GM12875 (cell line): Measurements from ENCODE around the gene PTGFRN.

Source experiments
- H3K4me3 ChIP-seq: one replicate; pipeline ENCODE4 v1.5.1; 2011; ENCODE audit warnings: low read depth, low read length, control low read depth
- TF ChIP-seq, protein P1 (sequence below): IDR thresholded peaks from 2 replicates; pipeline ENCODE4 v1.5.1; 2011; ENCODE audit warnings: low read depth, mild to moderate bottlenecking, control low read depth, inconsistent platforms, low read length, moderate library complexity, borderline replicate concordance; ENCODE audit not compliant: insufficient read depth

The PTGFRN gene

DNA sequence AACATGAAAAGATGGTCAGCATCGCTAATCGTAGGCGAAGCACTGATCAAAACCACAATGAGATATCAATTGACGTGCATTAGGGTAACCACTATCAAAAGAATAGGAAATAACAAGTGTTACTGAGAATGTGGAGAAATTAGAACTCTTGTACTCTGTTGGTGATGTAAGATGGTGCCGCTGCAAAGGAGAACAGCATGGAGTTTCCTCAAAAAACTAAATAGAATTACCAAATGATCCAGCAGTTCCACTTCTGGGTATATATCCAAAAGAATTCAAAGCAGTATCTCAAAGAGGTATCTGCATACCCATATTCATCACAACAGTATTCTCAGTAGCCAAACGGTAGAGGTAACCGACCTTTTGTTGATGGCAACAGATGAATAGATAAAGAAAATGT, 83.6 kb downstream of the PTGFRN start:
- no peak overlapping the region for H3K4me3 ChIP-seq
- TF ChIP-seq, protein P1, sequence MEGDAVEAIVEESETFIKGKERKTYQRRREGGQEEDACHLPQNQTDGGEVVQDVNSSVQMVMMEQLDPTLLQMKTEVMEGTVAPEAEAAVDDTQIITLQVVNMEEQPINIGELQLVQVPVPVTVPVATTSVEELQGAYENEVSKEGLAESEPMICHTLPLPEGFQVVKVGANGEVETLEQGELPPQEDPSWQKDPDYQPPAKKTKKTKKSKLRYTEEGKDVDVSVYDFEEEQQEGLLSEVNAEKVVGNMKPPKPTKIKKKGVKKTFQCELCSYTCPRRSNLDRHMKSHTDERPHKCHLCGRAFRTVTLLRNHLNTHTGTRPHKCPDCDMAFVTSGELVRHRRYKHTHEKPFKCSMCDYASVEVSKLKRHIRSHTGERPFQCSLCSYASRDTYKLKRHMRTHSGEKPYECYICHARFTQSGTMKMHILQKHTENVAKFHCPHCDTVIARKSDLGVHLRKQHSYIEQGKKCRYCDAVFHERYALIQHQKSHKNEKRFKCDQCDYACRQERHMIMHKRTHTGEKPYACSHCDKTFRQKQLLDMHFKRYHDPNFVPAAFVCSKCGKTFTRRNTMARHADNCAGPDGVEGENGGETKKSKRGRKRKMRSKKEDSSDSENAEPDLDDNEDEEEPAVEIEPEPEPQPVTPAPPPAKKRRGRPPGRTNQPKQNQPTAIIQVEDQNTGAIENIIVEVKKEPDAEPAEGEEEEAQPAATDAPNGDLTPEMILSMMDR: no peak

- no peak overlapping the region for H3K4me3 ChIP-seq
- TF ChIP-seq, protein P1: no peak
Measured at GRCh38 chr1:116994411-116994810, 84.7 kb downstream of the PTGFRN start.

DNA sequence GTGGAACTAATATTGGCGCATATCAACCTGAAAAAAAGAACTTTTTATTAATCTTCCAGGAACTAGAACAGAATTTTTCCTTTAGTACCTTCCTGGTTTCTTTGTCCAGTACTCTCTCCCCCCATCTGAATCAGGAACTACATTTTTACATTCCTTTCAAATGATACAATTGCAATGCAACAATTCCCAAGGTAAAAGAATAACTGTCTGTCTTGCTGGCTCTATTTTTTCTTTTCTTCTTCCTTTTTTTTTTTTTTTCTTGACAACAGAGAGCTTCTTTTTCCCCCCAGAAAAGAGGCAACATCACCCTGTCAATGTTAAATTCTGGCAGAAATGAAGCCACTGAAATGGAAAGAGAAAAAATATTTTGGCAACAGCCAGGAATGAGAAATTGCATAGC, 87.3 kb downstream of the PTGFRN start:
- H3K4me3 ChIP-seq: no peak overlapping the region
- TF ChIP-seq, protein P1: no peak

GRCh38 chr1:116997636-116998035, 87.9 kb downstream of the PTGFRN start:
- no peak overlapping the region for H3K4me3 ChIP-seq
- TF ChIP-seq, protein P1: no peak

- TF ChIP-seq, protein P1: no peak
- no peak overlapping the region for H3K4me3 ChIP-seq
Measured at GRCh38 chr1:116999596-116999995, 89.9 kb downstream of the PTGFRN start.

DNA sequence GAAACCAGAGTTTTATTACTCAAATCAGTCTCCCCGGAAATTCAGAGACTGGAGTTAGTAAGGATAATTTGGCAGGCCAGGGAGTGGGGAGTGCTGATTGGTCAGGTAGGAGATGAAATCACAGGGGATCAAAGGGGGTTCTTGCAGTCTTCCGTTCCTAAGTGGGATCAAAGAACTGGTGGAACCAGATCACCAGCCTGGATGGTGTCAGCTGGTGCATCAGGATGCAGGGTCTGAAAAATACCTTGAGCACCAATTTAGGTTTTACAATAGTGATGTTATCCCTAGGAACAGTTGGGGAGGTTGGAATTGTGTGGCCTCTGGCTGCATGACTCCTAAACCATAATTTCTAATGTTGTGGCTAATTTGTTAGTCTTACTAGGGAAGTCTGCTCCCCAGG, 90.4 kb downstream of the PTGFRN start:
- TF ChIP-seq, protein P1: no peak
- no peak overlapping the region for H3K4me3 ChIP-seq

DNA sequence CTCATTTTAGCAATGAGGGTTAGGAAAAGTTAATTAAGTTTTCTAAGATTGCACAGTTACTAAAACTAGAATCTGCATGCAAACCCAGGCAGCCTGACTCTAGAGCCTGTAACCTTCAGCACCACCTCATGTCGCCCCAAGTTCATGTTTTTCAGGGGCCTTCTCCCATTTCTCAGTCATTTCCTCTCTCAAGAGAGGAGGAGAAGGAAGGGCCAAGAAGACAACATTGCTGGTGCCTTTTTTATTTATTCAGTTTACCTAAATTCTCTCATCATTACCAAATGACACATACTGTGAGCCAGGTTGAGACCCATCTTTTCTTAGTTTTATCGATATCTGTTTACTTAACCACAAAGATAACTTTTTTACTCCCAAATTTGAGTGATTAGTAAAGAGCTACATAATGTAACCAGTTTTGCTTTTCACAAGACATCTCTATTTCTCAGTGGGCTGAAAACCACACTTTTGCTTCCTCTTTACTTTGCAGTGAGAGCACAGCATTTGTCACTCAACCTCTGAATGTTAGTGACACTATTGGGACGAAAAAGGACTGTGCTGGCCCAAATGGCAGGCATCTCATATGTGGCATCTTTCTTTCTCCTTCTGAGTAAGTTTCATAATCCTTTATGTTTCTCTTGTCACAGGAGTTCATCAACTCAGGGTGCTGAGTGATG, 91.7 kb downstream of the PTGFRN start, which contains the start of gene CD101:
Gene CD101 (plus strand): TSS at position 507 of the 674 bp plus-strand sequence. CDS start 58 bp downstream, at position 565.
- H3K4me3 ChIP-seq: no peak within 1 kb of the TSS
- TF ChIP-seq, protein P1: no peak
